ENCODE measurements around the gene ATG12.
"Not testable (repeated sequence)": the region's sequence is repeated elsewhere in the genome, so short reads cannot be mapped to it uniquely, and the experiment has no call there.

ATG12 gene

GRCh38 chr5:115842089-115842935 lies 947 bp upstream of the ATG12 start:
- peak; percentile 8 for DNase-seq (ENCODE audit: low read depth)

- DNase-seq (ENCODE audit: low read depth) = no peak
Observed at GRCh38 chr5:115840873-115841272, 492 bp downstream of the ATG12 start.

GRCh38 chr5:115838885-115839518 lies 2.4 kb downstream of the ATG12 start:
- no peak for DNase-seq (ENCODE audit: low read depth)

- DNase-seq (ENCODE audit: low read depth) = no peak
Observed at GRCh38 chr5:115835481-115835880, 5.9 kb downstream of the ATG12 start.

- DNase-seq (ENCODE audit: low read depth) = no peak
Observed at GRCh38 chr5:115831163-115831768, 10.1 kb downstream of the ATG12 start.

GRCh38 chr5:115829913-115830312 lies 11.5 kb downstream of the ATG12 start:
- DNase-seq (ENCODE audit: low read depth) = no peak

- DNase-seq (ENCODE audit: low read depth) = no peak
Observed at GRCh38 chr5:115825948-115826347, 15.4 kb downstream of the ATG12 start.

GRCh38 chr5:115824983-115825382 lies 16.4 kb downstream of the ATG12 start:
- DNase-seq (ENCODE audit: low read depth) = not testable (repeated sequence)

GRCh38 chr5:115820846-115821245 lies 20.5 kb downstream of the ATG12 start:
- DNase-seq (ENCODE audit: low read depth) = no peak

GRCh38 chr5:115818821-115819220 lies 22.5 kb downstream of the ATG12 start:
- no peak for DNase-seq (ENCODE audit: low read depth)

GRCh38 chr5:115817386-115817785 lies 24.0 kb downstream of the ATG12 start:
- DNase-seq (ENCODE audit: low read depth) = no peak

- DNase-seq (ENCODE audit: low read depth) = no peak
Observed at GRCh38 chr5:115816226-115817081, 24.9 kb downstream of the ATG12 start, which contains the start of gene CDO1. Gene CDO1, minus strand, starts transcription at chr5:115816659. Its CDS starts 262 bp downstream, at chr5:115816397.

GRCh38 chr5:115815693-115816225 lies 25.6 kb downstream of the ATG12 start:
- DNase-seq (ENCODE audit: low read depth) = no peak

GRCh38 chr5:115815006-115815692 lies 26.2 kb downstream of the ATG12 start:
- DNase-seq (ENCODE audit: low read depth) = no peak

GRCh38 chr5:115813719-115814118 lies 27.6 kb downstream of the ATG12 start:
- DNase-seq (ENCODE audit: low read depth) = no peak

- DNase-seq (ENCODE audit: low read depth) = no peak
Observed at GRCh38 chr5:115812372-115812771, 29.0 kb downstream of the ATG12 start.

GRCh38 chr5:115811406-115811805 lies 30.0 kb downstream of the ATG12 start:
- DNase-seq (ENCODE audit: low read depth) = no peak

GRCh38 chr5:115810761-115811160 lies 30.6 kb downstream of the ATG12 start:
- DNase-seq (ENCODE audit: low read depth) = no peak

- no peak for DNase-seq (ENCODE audit: low read depth)
Observed at GRCh38 chr5:115809946-115810345, 31.4 kb downstream of the ATG12 start.

GRCh38 chr5:115808066-115808465 lies 33.3 kb downstream of the ATG12 start:
- DNase-seq (ENCODE audit: low read depth) = not testable (repeated sequence)

- DNase-seq (ENCODE audit: low read depth) = no peak
Observed at GRCh38 chr5:115807654-115808052, 33.7 kb downstream of the ATG12 start.
